Kidney epithelial cell (primary cell): ENCODE results near the gene NHSL1. TPM values are rescaled to one million over a fixed set of nuclear protein-coding genes. Genes with fewer than 3 reads are reported as not detected.

ENCODE experiments used
- DNase-seq: peaks from one replicate; pipeline ENCODE4 v3.0.0-alpha.2; 2010; ENCODE audit warnings: low read depth
- H3K27me3 ChIP-seq: 2 replicates; pipeline ENCODE4 v1.6.0; 2011; ENCODE audit warnings: low read length; ENCODE audit not compliant: control insufficient read depth, insufficient read depth
- H3K36me3 ChIP-seq: 2 replicates; pipeline ENCODE4 v1.5.1; 2011; ENCODE audit warnings: low read length; ENCODE audit not compliant: control insufficient read depth, insufficient read depth
- H3K4me3 ChIP-seq: 2 replicates; pipeline ENCODE4 v1.5.1; 2011; ENCODE audit warnings: low read depth, mild to moderate bottlenecking, control low read depth, low read length
- CTCF ChIP-seq: IDR thresholded peaks from 2 replicates; pipeline ENCODE4 v1.5.1; 2011; ENCODE audit warnings: mild to moderate bottlenecking, moderate library complexity, low read length, control low read depth, inconsistent platforms; ENCODE audit not compliant: insufficient read depth, poor library complexity, severe bottlenecking
- total RNA-seq: library from RNA; depleted of rRNA; stranded (reverse); fragments of >200 nt; gene quantifications from 2 replicates; pipeline ENCODE4 v1.2.3, GENCODE V29; 2015

Gene NHSL1
- total RNA-seq, 1 donor from 2014 or later, result 11.5 TPM

- H3K4me3 ChIP-seq, result no peak overlapping the region
- DNase-seq, result no peak
- no peak for TF ChIP-seq CTCF
- H3K27me3 ChIP-seq, result no peaks in the 10 kb centered on the region
- H3K36me3 ChIP-seq, result no peaks in the 10 kb centered on the region
Measured at GRCh38 chr6:138491017-138491416, 8.3 kb downstream of the NHSL1 start.

- Histone ChIP-seq H3K36me3 (no peaks in the 10 kb centered on the region), H3K27me3 (no peaks in the 10 kb centered on the region), H3K4me3 (no peak overlapping the region)
- no peak for DNase-seq
- TF ChIP-seq CTCF, result no peak
Measured at GRCh38 chr6:138489846-138490245, 9.4 kb downstream of the NHSL1 start.

GRCh38 chr6:138487102-138487604, 12.1 kb downstream of the NHSL1 start:
- DNase-seq, result no peak
- TF ChIP-seq CTCF, result no peak
- Histone ChIP-seq H3K27me3 (no peaks in the 10 kb centered on the region), H3K36me3 (no peaks in the 10 kb centered on the region), H3K4me3 (no peak overlapping the region)

- no peaks in the 10 kb centered on the region for H3K27me3 ChIP-seq
- no peaks in the 10 kb centered on the region for H3K36me3 ChIP-seq
- H3K4me3 ChIP-seq, result no peak overlapping the region
- TF ChIP-seq CTCF, result no peak
- DNase-seq, result no peak
Measured at GRCh38 chr6:138486249-138487101, 12.8 kb downstream of the NHSL1 start.

- no peaks in the 10 kb centered on the region for H3K27me3 ChIP-seq
- H3K4me3 ChIP-seq, result no peak overlapping the region
- H3K36me3 ChIP-seq, result no peaks in the 10 kb centered on the region
- no peak for DNase-seq
- no peak for TF ChIP-seq CTCF
Measured at GRCh38 chr6:138485586-138486248, 13.6 kb downstream of the NHSL1 start.
